Epithelial cell of esophagus (primary cell): Measurements from ENCODE around the gene TMEM82.

Experiments
- DNase-seq: peaks from one replicate; pipeline ENCODE4 v3.0.0; 2010; ENCODE audit warnings: low read depth
- H3K4me3 ChIP-seq: 2 replicates; pipeline ENCODE4 v1.5.1; 2011; ENCODE audit warnings: mild to moderate bottlenecking, low read length, control low read depth
- CTCF ChIP-seq: IDR thresholded peaks from 2 replicates; pipeline ENCODE4 v1.5.1; 2011; ENCODE audit warnings: low read depth, mild to moderate bottlenecking, low read length, control low read depth, inconsistent platforms; ENCODE audit not compliant: insufficient read depth; ENCODE audit errors: missing control alignments

The TMEM82 gene

GRCh38 chr1:15731735-15732685 is 10.3 kb upstream of the TMEM82 start:
- no peak for TF ChIP-seq CTCF
- no peak for DNase-seq
- H3K4me3 ChIP-seq = no peak overlapping the region

GRCh38 chr1:15732686-15733081 is 9.6 kb upstream of the TMEM82 start:
- TF ChIP-seq CTCF = no peak
- DNase-seq = no peak
- H3K4me3 ChIP-seq = no peak overlapping the region

GRCh38 chr1:15733218-15733725 is 9.0 kb upstream of the TMEM82 start:
- no peak overlapping the region for H3K4me3 ChIP-seq
- DNase-seq = no peak
- TF ChIP-seq CTCF = no peak

- no peak for DNase-seq
Measured at GRCh38 chr1:15733726-15734226, 8.5 kb upstream of the TMEM82 start.

GRCh38 chr1:15734296-15734695 is 8.0 kb upstream of the TMEM82 start:
- DNase-seq = no peak
- TF ChIP-seq CTCF = no peak
- H3K4me3 ChIP-seq = no peak overlapping the region

More at GRCh38 chr1:15733726-15734226, 8.5 kb upstream of the TMEM82 start:
- no peak for TF ChIP-seq CTCF
- no peak overlapping the region for H3K4me3 ChIP-seq

- TF ChIP-seq CTCF = no peak
- no peak for DNase-seq
- H3K4me3 ChIP-seq = no peak overlapping the region
Measured at GRCh38 chr1:15734901-15735300, 7.4 kb upstream of the TMEM82 start.
